Osteoblast (primary cell): ENCODE data around the gene ELOA. TPM values are rescaled to one million over a fixed set of nuclear protein-coding genes. Genes with fewer than 3 reads are reported as not detected.

Source experiments
- DNase-seq: peaks from one replicate; pipeline ENCODE4 v3.0.0; 2011; ENCODE audit warnings: low spot score, mixed read lengths; ENCODE audit not compliant: insufficient read length; ENCODE audit errors: missing footprints
- H2AFZ ChIP-seq: 2 replicates; pipeline ENCODE4 v1.6.0; 2011; ENCODE audit warnings: mild to moderate bottlenecking, low read length
- H3K27ac ChIP-seq: 2 replicates; pipeline ENCODE4 v1.5.1; 2011; ENCODE audit warnings: mild to moderate bottlenecking, low read depth, low read length, moderate library complexity
- H3K27me3 ChIP-seq: 2 replicates; pipeline ENCODE4 v1.6.0; 2012; ENCODE audit warnings: mild to moderate bottlenecking, control low read depth, inconsistent platforms, low read length, moderate library complexity; ENCODE audit not compliant: insufficient read depth
- H3K36me3 ChIP-seq: 2 replicates; pipeline ENCODE4 v1.5.1; 2011; ENCODE audit warnings: mild to moderate bottlenecking, low read length, control low read depth, moderate library complexity; ENCODE audit not compliant: insufficient read depth
- H3K4me1 ChIP-seq: 2 replicates; pipeline ENCODE4 v1.5.1; 2011; ENCODE audit warnings: mild to moderate bottlenecking, low read length, control low read depth, moderate library complexity; ENCODE audit not compliant: insufficient read depth
- H3K4me2 ChIP-seq: 2 replicates; pipeline ENCODE4 v1.6.0; 2011; ENCODE audit warnings: mild to moderate bottlenecking, low read length; ENCODE audit not compliant: insufficient read depth
- H3K4me3 ChIP-seq: fragments of 200-600 bp; sonication (generic); 3 replicates; pipeline ENCODE4 v1.5.1; 2012; ENCODE audit warnings: mild to moderate bottlenecking, low read length, inconsistent platforms; ENCODE audit not compliant: insufficient read depth
- H3K79me2 ChIP-seq: 2 replicates; pipeline ENCODE4 v1.6.0; 2012; ENCODE audit warnings: mild to moderate bottlenecking, low read length, control low read depth, inconsistent platforms; ENCODE audit not compliant: insufficient read depth
- H3K9me3 ChIP-seq: 2 replicates; pipeline ENCODE4 v1.5.1; 2011; ENCODE audit warnings: low read depth, low read length, control low read depth
- H4K20me1 ChIP-seq: 2 replicates; pipeline ENCODE4 v1.6.0; 2012; ENCODE audit warnings: mild to moderate bottlenecking, low read length, control low read depth; ENCODE audit not compliant: insufficient read depth
- total RNA-seq: library from RNA; depleted of rRNA; stranded (reverse); fragments of >200 nt; gene quantifications from 2 replicates; pipeline ENCODE4 v1.2.3, GENCODE V29; 2012
- TF ChIP-seq, protein P1 (sequence below): IDR thresholded peaks from 2 replicates; pipeline ENCODE4 v1.5.1; 2011; ENCODE audit warnings: mild to moderate bottlenecking, low read depth, low read length, moderate library complexity; ENCODE audit errors: extremely low read depth

ELOA gene
- total RNA-seq, 1 donor: 42.0 TPM

DNA sequence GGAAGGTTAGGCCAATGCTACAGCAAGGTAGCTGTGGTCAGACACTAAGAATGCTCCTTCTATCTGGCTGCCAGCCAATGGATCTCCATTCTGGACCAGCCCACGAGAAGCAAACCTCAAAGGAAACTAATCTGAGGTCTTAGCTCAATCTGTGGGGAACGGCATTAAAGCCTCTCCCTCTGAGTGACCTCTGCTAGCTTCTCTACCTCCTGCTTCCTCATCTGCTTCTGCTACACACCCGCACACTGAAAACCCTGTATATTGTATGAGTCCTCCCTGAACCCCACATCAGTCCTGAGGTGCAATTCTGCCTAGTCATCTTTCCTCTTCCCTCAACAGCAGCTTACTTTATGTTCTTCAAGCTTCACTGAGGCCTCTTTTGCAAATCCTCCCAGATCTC, 64.2 kb downstream of the ELOA start:
- Histone ChIP-seq H3K27me3 (no peaks in the 10 kb centered on the region), H4K20me1 (no peaks in the 10 kb centered on the region), H3K27ac (no peak overlapping the region), H3K9me3 (no peaks in the 10 kb centered on the region), H2AFZ (no peak overlapping the region), H3K36me3 (peaks cover 21% of the 10 kb centered on the region), H3K4me2 (no peak overlapping the region), H3K79me2 (no peaks in the 10 kb centered on the region), H3K4me3 (no peak overlapping the region), H3K4me1 (no peaks in the 10 kb centered on the region)
- DNase-seq: peak; percentile 62
- TF ChIP-seq, protein P1, sequence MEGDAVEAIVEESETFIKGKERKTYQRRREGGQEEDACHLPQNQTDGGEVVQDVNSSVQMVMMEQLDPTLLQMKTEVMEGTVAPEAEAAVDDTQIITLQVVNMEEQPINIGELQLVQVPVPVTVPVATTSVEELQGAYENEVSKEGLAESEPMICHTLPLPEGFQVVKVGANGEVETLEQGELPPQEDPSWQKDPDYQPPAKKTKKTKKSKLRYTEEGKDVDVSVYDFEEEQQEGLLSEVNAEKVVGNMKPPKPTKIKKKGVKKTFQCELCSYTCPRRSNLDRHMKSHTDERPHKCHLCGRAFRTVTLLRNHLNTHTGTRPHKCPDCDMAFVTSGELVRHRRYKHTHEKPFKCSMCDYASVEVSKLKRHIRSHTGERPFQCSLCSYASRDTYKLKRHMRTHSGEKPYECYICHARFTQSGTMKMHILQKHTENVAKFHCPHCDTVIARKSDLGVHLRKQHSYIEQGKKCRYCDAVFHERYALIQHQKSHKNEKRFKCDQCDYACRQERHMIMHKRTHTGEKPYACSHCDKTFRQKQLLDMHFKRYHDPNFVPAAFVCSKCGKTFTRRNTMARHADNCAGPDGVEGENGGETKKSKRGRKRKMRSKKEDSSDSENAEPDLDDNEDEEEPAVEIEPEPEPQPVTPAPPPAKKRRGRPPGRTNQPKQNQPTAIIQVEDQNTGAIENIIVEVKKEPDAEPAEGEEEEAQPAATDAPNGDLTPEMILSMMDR: no peak

DNA sequence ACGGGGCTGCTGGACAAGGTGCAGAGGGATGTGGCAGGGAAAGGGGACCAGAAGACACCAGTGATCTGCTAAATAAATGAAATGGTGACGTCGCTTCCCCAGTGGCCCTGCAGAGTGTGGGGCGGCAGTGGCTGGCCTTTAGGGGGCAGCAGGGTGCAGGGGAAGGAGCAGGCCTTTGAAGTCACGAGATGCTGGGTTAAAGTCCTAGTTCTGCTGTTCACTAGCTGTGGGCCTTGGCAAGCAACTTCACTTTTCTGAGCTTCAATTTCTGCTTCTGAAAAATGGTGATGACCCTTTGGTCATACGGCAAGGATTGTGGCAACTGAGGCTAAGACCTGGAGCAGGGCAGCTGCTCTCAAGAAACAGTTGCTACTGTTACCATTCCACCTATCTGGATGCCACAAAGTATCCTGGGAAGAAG, 66.5 kb downstream of the ELOA start:
- TF ChIP-seq, protein P1: peak; percentile 87
- H3K36me3 ChIP-seq: peaks cover 28% of the 10 kb centered on the region
- no peak overlapping the region for H3K4me3 ChIP-seq
- H2AFZ ChIP-seq: no peak overlapping the region
- no peak overlapping the region for H3K4me2 ChIP-seq
- H3K9me3 ChIP-seq: no peaks in the 10 kb centered on the region
- peak; percentile 92 for DNase-seq
- no peaks in the 10 kb centered on the region for H3K4me1 ChIP-seq
- H3K27me3 ChIP-seq: no peaks in the 10 kb centered on the region
- H3K79me2 ChIP-seq: no peaks in the 10 kb centered on the region
- no peaks in the 10 kb centered on the region for H4K20me1 ChIP-seq
- H3K27ac ChIP-seq: no peak overlapping the region

DNA sequence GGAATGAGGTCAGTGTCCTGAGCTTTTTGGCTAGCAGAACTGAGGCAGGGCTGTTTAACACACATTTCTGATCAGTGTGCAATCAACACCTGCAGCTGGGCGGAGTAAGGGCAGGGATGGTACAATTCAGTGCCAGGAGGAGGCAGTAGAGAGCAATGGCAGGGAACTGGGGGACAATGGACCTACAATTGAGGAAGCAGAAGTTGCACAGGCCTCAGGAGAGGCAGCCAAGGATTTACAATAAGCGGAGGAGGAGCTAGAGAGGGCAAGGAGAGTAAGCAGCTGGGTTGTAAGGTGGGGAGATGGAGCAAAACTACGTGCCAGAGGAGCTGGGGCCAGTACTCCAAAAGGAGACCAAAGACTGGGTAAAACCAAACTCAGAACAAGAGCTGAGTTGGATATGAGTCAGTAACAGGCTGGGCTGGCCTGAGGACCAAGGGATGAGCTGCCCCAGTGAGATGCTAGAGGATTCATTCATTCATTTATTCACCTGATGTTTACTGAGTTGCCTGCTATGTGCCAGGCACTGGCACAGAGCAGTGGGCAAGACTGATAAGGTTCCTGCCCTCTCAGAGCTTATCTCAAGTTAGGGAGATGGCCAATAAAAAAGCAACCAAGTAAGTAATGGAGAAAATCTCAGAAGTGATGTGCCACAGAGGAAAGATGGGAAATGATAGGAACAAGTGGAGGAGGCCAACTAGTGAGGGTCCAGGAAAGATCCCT, 67.7 kb downstream of the ELOA start:
- no peaks in the 10 kb centered on the region for H4K20me1 ChIP-seq
- H3K4me2 ChIP-seq: no peak overlapping the region
- H3K4me3 ChIP-seq: no peak overlapping the region
- no peak overlapping the region for H2AFZ ChIP-seq
- H3K9me3 ChIP-seq: no peaks in the 10 kb centered on the region
- DNase-seq: peak; percentile 54
- H3K79me2 ChIP-seq: no peaks in the 10 kb centered on the region
- no peak overlapping the region for H3K27ac ChIP-seq
- H3K36me3 ChIP-seq: peaks cover 32% of the 10 kb centered on the region
- TF ChIP-seq, protein P1: peak; percentile 70
- H3K4me1 ChIP-seq: no peaks in the 10 kb centered on the region
- H3K27me3 ChIP-seq: no peaks in the 10 kb centered on the region

Other genes starting within 250 kb of the ELOA start
- under 0.01 and 0.29 TPM in 2 replicates for gene E2F2, start 212.2 kb upstream of the ELOA start, total RNA-seq
- gene ID3, start 184.0 kb upstream of the ELOA start, total RNA-seq: 177 and 240 TPM in 2 replicates
- 606 and 693 TPM in 2 replicates for gene RPL11, start 51.7 kb upstream of the ELOA start, total RNA-seq
- gene PITHD1, start 34.9 kb downstream of the ELOA start, total RNA-seq: 29.8 and 31.1 TPM in 2 replicates
- 28.3 and 36.9 TPM in 2 replicates for gene LYPLA2, start 47.7 kb downstream of the ELOA start, total RNA-seq
- gene GALE, start 57.3 kb downstream of the ELOA start, total RNA-seq: 11.8 and 13.4 TPM in 2 replicates
- gene HMGCL, start 82.0 kb downstream of the ELOA start, total RNA-seq: 36.5 and 39.8 TPM in 2 replicates
- 31.2 and 34.7 TPM in 2 replicates for gene FUCA1, start 124.8 kb downstream of the ELOA start, total RNA-seq
- not detected in 2 replicates for gene CNR2, start 169.9 kb downstream of the ELOA start, total RNA-seq
- gene PNRC2, start 216.4 kb downstream of the ELOA start, total RNA-seq: 66.3 and 74.9 TPM in 2 replicates
- gene SRSF10, start 236.9 kb downstream of the ELOA start, total RNA-seq: 80.7 and 81.1 TPM in 2 replicates